ENCODE data around the gene TM9SF1. TPM values are rescaled to one million over a fixed set of nuclear protein-coding genes. Genes with fewer than 3 reads are reported as not detected.
A peak's percentile ranks its signal among the peaks of the same experiment; 100 is the strongest.

Gene TM9SF1
- polyA plus RNA-seq, 3 donors, result 14.6 to 56.0 (median 51.1) TPM

- Mint-ChIP-seq H3K36me3 (peaks cover 77 to 98% of the 10 kb centered on the region in 2 donors), H3K4me1 (no peaks in the 10 kb centered on the region), H3K27ac (peak overlapping the region in 3 of 7 donors; percentile 28 to 68 (median 42)), H3K4me3 (no peak overlapping the region), H3K27me3 (ENCODE audit: low read depth in 3 of 3) (peaks cover 0 to 1% (median 0%) of the 10 kb centered on the region in 3 donors), H3K9me3 (no peaks in the 10 kb centered on the region)
- no peaks in the 10 kb centered on the region for H3K27me3 ChIP-seq (ENCODE audit: control insufficient read depth in 2 of 2, insufficient read depth in 2 of 2, low read length in 2 of 2)
- no peak for DNase-seq
- peaks cover 68 to 98% of the 10 kb centered on the region in 2 donors for H3K36me3 ChIP-seq (replicated peaks in 1 of 2; ENCODE audit: control insufficient read depth in 1 of 2, insufficient read depth in 2 of 2, low read length in 2 of 2)
- intact Hi-C loops (cut with micrococcal nuclease), result no loop called here
- H3K4me2 ChIP-seq (replicated peaks; ENCODE audit: extremely low read depth, low read length, poor library complexity, severe bottlenecking), result no peak overlapping the region
- no peaks in the 10 kb centered on the region for H4K20me1 ChIP-seq (ENCODE audit: insufficient read depth, low read length)
- no peak overlapping the region for H3K9ac ChIP-seq (ENCODE audit: insufficient read depth, low read length, poor library complexity, severe bottlenecking)
- 97% methylated on average over 18 of the region's 19 CpGs for whole genome bisulfite sequencing (ENCODE audit: insufficient coverage)
- TF ChIP-seq, protein P1, sequence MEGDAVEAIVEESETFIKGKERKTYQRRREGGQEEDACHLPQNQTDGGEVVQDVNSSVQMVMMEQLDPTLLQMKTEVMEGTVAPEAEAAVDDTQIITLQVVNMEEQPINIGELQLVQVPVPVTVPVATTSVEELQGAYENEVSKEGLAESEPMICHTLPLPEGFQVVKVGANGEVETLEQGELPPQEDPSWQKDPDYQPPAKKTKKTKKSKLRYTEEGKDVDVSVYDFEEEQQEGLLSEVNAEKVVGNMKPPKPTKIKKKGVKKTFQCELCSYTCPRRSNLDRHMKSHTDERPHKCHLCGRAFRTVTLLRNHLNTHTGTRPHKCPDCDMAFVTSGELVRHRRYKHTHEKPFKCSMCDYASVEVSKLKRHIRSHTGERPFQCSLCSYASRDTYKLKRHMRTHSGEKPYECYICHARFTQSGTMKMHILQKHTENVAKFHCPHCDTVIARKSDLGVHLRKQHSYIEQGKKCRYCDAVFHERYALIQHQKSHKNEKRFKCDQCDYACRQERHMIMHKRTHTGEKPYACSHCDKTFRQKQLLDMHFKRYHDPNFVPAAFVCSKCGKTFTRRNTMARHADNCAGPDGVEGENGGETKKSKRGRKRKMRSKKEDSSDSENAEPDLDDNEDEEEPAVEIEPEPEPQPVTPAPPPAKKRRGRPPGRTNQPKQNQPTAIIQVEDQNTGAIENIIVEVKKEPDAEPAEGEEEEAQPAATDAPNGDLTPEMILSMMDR (IDR thresholded peaks at IDR 0.05), result no peak
- H3K4me3 ChIP-seq (replicated peaks in 1 of 3; ENCODE audit: low read depth in 2 of 3, low read length in 3 of 3), result no peak overlapping the region
- H3K9me3 ChIP-seq (replicated peaks in 1 of 2; ENCODE audit: control insufficient read depth in 1 of 2, insufficient read depth in 1 of 2, low read length in 2 of 2), result no peaks in the 10 kb centered on the region
- H3K79me2 ChIP-seq (ENCODE audit: insufficient read depth, low read length), result no peaks in the 10 kb centered on the region
- no peaks in the 10 kb centered on the region for H3K4me1 ChIP-seq (ENCODE audit: control insufficient read depth in 1 of 2, insufficient read depth in 2 of 2, low read length in 2 of 2)
- no peak overlapping the region for H2AFZ ChIP-seq (ENCODE audit: insufficient read depth, low read depth, low read length, poor library complexity, severe bottlenecking)
- H3K27ac ChIP-seq (ENCODE audit: low read depth in 1 of 2, low read length in 2 of 2), result no peak overlapping the region
Observed at GRCh38 chr14:24181371-24182077, 13.7 kb downstream of the TM9SF1 start.

DNA sequence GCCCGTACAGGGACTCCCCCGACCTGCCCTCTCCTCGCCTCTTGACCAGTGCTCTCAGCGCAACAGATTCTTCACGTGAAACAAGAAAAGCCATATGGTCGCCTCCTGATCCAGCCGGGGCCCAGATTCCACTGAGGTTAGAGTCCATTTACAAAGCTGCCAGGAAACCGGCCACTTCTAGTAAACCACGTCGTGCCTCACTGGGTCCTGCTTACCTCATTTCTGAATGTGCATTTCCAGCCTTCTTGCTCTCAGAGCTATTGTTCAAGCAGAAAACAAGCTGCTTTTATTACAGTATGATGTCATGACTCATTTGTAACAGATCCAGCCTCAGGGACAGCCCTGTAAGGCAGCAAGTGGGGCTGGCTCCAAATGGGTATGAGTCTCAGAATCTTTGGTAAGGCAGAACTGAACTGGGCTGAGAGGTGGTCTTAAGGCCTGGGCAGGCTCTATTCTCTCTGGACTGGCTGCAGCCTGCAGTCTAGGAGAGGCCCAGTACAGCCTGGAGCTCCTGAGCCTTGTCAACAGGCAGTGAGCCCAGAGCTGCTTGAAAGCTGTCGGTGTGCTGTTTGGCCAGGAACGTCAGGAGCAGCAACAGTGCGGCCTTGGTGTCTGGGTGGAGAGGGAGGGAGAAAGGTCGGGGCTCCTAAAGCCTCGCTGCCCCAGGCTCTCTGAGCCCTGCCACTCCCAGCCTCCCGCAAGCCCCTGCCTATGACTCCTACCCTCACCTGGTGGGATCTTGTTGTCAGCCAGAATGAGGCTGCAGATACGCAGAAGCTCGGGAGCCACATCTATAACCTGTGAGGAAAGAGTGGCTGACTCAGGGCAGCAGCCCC lies 15.1 kb downstream of the TM9SF1 start:
- no peak overlapping the region for H3K9ac ChIP-seq (ENCODE audit: insufficient read depth, low read length, poor library complexity, severe bottlenecking)
- DNase-seq, result no peak

More for the DNA sequence above, 15.1 kb downstream of the TM9SF1 start:
- Histone ChIP-seq H3K36me3 (replicated peaks in 1 of 2; ENCODE audit: control insufficient read depth in 1 of 2, insufficient read depth in 2 of 2, low read length in 2 of 2) (peaks cover 72 to 96% of the 10 kb centered on the region in 2 donors), H3K27ac (ENCODE audit: low read depth in 1 of 2, low read length in 2 of 2) (no peak overlapping the region), H3K4me3 (replicated peaks in 1 of 3; ENCODE audit: low read depth in 2 of 3, low read length in 3 of 3) (no peak overlapping the region), H3K4me2 (replicated peaks; ENCODE audit: extremely low read depth, low read length, poor library complexity, severe bottlenecking) (no peak overlapping the region), H4K20me1 (ENCODE audit: insufficient read depth, low read length) (no peaks in the 10 kb centered on the region), H3K9me3 (replicated peaks in 1 of 2; ENCODE audit: control insufficient read depth in 1 of 2, insufficient read depth in 1 of 2, low read length in 2 of 2) (no peaks in the 10 kb centered on the region), H3K27me3 (ENCODE audit: control insufficient read depth in 2 of 2, insufficient read depth in 2 of 2, low read length in 2 of 2) (no peaks in the 10 kb centered on the region), H3K79me2 (ENCODE audit: insufficient read depth, low read length) (no peaks in the 10 kb centered on the region), H3K4me1 (ENCODE audit: control insufficient read depth in 1 of 2, insufficient read depth in 2 of 2, low read length in 2 of 2) (no peaks in the 10 kb centered on the region), H2AFZ (ENCODE audit: insufficient read depth, low read depth, low read length, poor library complexity, severe bottlenecking) (no peak overlapping the region)
- Mint-ChIP-seq H3K4me1 (no peaks in the 10 kb centered on the region), H3K27ac (no peak overlapping the region), H3K4me3 (no peak overlapping the region), H3K9me3 (no peaks in the 10 kb centered on the region), H3K36me3 (peaks cover 76 to 97% of the 10 kb centered on the region in 2 donors), H3K27me3 (ENCODE audit: low read depth in 3 of 3) (peaks cover 0 to 1% (median 0%) of the 10 kb centered on the region in 3 donors)
- 93% methylated on average over 11 of the region's 18 CpGs for WGBS (ENCODE audit: insufficient coverage)
- TF ChIP-seq, protein P1 (IDR thresholded peaks at IDR 0.05), result no peak
- intact Hi-C loops (cut with micrococcal nuclease), result no loop called here

Data from CD14-positive monocyte (primary cell).